Liver (tissue), 3 donors: Measurements from ENCODE around the gene MAP2K4.

Experiments
- FOXA1 ChIP-seq: IDR thresholded peaks from 2 replicates; pipeline ENCODE4 v1.6.1; 2016; ENCODE audit warnings: antibody characterized with exemption
- GABPA ChIP-seq, 2 donors: IDR thresholded peaks in 1 of 2; conservative IDR thresholded peaks in 1 of 2; 2 replicates each; pipeline ENCODE4 v1.6.1; 2016; ENCODE audit warnings: antibody characterized with exemption in 2 of 2, mild to moderate bottlenecking in 1 of 2, moderate library complexity in 1 of 2
- HNF4G ChIP-seq: IDR thresholded peaks from 2 replicates; pipeline ENCODE4 v1.6.1; 2016; ENCODE audit warnings: antibody characterized with exemption
- RAD21 ChIP-seq, 2 donors: IDR thresholded peaks; 2 replicates each; pipeline ENCODE4 v1.6.1; 2016; ENCODE audit warnings: antibody characterized with exemption in 2 of 2, mild to moderate bottlenecking in 2 of 2
- SP1 ChIP-seq: IDR thresholded peaks from 2 replicates; pipeline ENCODE4 v1.6.1; 2018; ENCODE audit warnings: antibody characterized with exemption, mild to moderate bottlenecking
- TAF1 ChIP-seq: conservative IDR thresholded peaks from 2 replicates; pipeline ENCODE4 v1.6.1; 2016; ENCODE audit warnings: antibody characterized with exemption, mild to moderate bottlenecking
- YY1 ChIP-seq: IDR thresholded peaks from 2 replicates; pipeline ENCODE4 v1.6.1; 2016; ENCODE audit warnings: antibody characterized with exemption, mild to moderate bottlenecking
- TF ChIP-seq, protein P1 (sequence below): fragments of 150-350 bp; IDR thresholded peaks from 2 replicates; pipeline ENCODE4 v1.5.1; 2017; ENCODE audit warnings: improper control_type of control experiment, low read depth, low read length; ENCODE audit not compliant: missing input control
- TF ChIP-seq, protein P2 (sequence below): IDR thresholded peaks from 2 replicates; pipeline ENCODE4 v1.6.1; 2016; ENCODE audit warnings: antibody characterized with exemption
- TF ChIP-seq, protein P3 (sequence below): IDR thresholded peaks from 2 replicates; pipeline ENCODE4 v1.6.1; 2016; ENCODE audit warnings: antibody characterized with exemption, mild to moderate bottlenecking
- TF ChIP-seq, protein P4 (sequence below): IDR thresholded peaks from 2 replicates; pipeline ENCODE4 v1.6.1; 2016; ENCODE audit warnings: antibody characterized with exemption
- TF ChIP-seq, protein P5 (sequence below): IDR thresholded peaks from 2 replicates; pipeline ENCODE4 v1.6.1; 2016; ENCODE audit warnings: antibody characterized with exemption
- donor health status: healthy.
- donor health status: healthy.

DNA sequence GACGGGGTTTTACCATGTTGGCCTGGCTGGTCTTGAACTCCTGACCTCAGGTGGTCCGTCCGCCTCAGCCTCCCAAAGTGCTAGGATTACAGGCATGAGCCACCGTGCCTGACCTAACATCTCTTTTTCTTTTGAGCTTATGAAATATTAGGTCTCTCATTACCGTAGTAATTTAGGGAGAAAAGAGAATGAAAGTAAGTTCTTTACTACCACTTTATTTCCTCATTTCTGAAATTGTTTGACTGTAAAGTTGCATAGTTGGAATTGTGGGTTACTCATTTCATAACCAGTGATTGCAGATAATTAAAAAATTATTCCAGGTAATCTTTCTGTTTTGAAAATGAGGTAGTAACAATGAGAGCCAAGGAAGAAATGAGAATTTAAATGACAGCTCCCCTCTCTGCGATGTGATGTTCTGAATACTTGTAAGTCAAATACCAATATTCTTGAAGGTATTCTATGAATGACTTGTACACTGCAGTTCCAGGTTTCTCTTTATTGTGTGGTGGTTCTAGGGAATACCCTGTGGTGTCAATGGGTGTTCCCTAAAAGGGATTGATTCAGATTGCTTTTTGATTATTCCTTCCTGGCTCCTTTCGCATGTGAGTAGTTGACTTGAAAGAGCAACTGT lies 28.3 kb downstream of the MAP2K4 start:
- no peak for TF ChIP-seq YY1
- no peak for TF ChIP-seq SP1
- TF ChIP-seq, protein P1, sequence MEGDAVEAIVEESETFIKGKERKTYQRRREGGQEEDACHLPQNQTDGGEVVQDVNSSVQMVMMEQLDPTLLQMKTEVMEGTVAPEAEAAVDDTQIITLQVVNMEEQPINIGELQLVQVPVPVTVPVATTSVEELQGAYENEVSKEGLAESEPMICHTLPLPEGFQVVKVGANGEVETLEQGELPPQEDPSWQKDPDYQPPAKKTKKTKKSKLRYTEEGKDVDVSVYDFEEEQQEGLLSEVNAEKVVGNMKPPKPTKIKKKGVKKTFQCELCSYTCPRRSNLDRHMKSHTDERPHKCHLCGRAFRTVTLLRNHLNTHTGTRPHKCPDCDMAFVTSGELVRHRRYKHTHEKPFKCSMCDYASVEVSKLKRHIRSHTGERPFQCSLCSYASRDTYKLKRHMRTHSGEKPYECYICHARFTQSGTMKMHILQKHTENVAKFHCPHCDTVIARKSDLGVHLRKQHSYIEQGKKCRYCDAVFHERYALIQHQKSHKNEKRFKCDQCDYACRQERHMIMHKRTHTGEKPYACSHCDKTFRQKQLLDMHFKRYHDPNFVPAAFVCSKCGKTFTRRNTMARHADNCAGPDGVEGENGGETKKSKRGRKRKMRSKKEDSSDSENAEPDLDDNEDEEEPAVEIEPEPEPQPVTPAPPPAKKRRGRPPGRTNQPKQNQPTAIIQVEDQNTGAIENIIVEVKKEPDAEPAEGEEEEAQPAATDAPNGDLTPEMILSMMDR: no peak
- no peak for TF ChIP-seq TAF1
- TF ChIP-seq, protein P2, sequence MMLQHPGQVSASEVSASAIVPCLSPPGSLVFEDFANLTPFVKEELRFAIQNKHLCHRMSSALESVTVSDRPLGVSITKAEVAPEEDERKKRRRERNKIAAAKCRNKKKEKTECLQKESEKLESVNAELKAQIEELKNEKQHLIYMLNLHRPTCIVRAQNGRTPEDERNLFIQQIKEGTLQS: no peak
- TF ChIP-seq RAD21 (IDR thresholded peaks at IDR 0.05): no peak
- TF ChIP-seq, protein P3, sequence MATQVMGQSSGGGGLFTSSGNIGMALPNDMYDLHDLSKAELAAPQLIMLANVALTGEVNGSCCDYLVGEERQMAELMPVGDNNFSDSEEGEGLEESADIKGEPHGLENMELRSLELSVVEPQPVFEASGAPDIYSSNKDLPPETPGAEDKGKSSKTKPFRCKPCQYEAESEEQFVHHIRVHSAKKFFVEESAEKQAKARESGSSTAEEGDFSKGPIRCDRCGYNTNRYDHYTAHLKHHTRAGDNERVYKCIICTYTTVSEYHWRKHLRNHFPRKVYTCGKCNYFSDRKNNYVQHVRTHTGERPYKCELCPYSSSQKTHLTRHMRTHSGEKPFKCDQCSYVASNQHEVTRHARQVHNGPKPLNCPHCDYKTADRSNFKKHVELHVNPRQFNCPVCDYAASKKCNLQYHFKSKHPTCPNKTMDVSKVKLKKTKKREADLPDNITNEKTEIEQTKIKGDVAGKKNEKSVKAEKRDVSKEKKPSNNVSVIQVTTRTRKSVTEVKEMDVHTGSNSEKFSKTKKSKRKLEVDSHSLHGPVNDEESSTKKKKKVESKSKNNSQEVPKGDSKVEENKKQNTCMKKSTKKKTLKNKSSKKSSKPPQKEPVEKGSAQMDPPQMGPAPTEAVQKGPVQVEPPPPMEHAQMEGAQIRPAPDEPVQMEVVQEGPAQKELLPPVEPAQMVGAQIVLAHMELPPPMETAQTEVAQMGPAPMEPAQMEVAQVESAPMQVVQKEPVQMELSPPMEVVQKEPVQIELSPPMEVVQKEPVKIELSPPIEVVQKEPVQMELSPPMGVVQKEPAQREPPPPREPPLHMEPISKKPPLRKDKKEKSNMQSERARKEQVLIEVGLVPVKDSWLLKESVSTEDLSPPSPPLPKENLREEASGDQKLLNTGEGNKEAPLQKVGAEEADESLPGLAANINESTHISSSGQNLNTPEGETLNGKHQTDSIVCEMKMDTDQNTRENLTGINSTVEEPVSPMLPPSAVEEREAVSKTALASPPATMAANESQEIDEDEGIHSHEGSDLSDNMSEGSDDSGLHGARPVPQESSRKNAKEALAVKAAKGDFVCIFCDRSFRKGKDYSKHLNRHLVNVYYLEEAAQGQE: no peak
- TF ChIP-seq GABPA (IDR thresholded peaks at IDR 0.05 in 1 of 2, conservative IDR thresholded peaks at IDR 0.05 in 1 of 2): no peak
- TF ChIP-seq, protein P4, sequence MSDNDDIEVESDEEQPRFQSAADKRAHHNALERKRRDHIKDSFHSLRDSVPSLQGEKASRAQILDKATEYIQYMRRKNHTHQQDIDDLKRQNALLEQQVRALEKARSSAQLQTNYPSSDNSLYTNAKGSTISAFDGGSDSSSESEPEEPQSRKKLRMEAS: no peak
- no peak for TF ChIP-seq HNF4G
- TF ChIP-seq FOXA1: no peak
- TF ChIP-seq, protein P5, sequence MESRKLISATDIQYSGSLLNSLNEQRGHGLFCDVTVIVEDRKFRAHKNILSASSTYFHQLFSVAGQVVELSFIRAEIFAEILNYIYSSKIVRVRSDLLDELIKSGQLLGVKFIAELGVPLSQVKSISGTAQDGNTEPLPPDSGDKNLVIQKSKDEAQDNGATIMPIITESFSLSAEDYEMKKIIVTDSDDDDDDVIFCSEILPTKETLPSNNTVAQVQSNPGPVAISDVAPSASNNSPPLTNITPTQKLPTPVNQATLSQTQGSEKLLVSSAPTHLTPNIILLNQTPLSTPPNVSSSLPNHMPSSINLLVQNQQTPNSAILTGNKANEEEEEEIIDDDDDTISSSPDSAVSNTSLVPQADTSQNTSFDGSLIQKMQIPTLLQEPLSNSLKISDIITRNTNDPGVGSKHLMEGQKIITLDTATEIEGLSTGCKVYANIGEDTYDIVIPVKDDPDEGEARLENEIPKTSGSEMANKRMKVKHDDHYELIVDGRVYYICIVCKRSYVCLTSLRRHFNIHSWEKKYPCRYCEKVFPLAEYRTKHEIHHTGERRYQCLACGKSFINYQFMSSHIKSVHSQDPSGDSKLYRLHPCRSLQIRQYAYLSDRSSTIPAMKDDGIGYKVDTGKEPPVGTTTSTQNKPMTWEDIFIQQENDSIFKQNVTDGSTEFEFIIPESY: no peak
